ENCODE measurements around the gene RPL6.

GRCh38 chr12:112433551-112433950 is 24.1 kb upstream of the RPL6 start:
- TF ChIP-seq POLR2A (IDR thresholded peaks at IDR 0.05) (no peak), CTCF (IDR thresholded peaks at IDR 0.05) (no peak)
